HepG2 (cell line): ENCODE measurements around the gene ZNF442. TPM values are rescaled to one million over a fixed set of nuclear protein-coding genes. Genes with fewer than 3 reads are reported as not detected.

ENCODE experiments used
- ARHGAP35 ChIP-seq: sonication (generic); formaldehyde crosslinking; IDR thresholded peaks from 2 replicates; pipeline ENCODE4 v1.9.0; 2022; ENCODE audit warnings: mild to moderate bottlenecking, inconsistent platforms, moderate library complexity, missing genetic modification reagents, borderline replicate concordance
- DMAP1 ChIP-seq: IDR thresholded peaks from 2 replicates; pipeline ENCODE4 v1.6.1; 2016
- DMTF1 ChIP-seq: sonication (generic); formaldehyde crosslinking; IDR thresholded peaks from 2 replicates; pipeline ENCODE4 v1.4.0; 2020; ENCODE audit warnings: mild to moderate bottlenecking, missing genetic modification reagents
- DRAP1 ChIP-seq: IDR thresholded peaks from 2 replicates; pipeline ENCODE4 v1.6.1; 2016; ENCODE audit warnings: missing genetic modification reagents, missing compliant biosample characterization
- FOXP4 ChIP-seq: sonication (generic); formaldehyde crosslinking; IDR thresholded peaks from 2 replicates; pipeline ENCODE4 v1.4.0; 2020; ENCODE audit warnings: missing genetic modification reagents
- GATA4 ChIP-seq: sonication (generic); IDR thresholded peaks from 2 replicates; pipeline ENCODE4 v1.6.1; 2016; ENCODE audit warnings: antibody characterized with exemption, low read depth, borderline replicate concordance
- HNRNPLL ChIP-seq: fragments of 200-400 bp; formaldehyde crosslinking; IDR thresholded peaks from 2 replicates; pipeline ENCODE4 v1.6.1; 2017; ENCODE audit warnings: mild to moderate bottlenecking, low read depth, low read length; ENCODE audit not compliant: poor library complexity, severe bottlenecking
- MLX ChIP-seq: IDR thresholded peaks from 2 replicates; pipeline ENCODE4 v1.6.1; 2016
- NR2F2 ChIP-seq: IDR thresholded peaks from 2 replicates; pipeline ENCODE4 v1.6.1; 2012; ENCODE audit warnings: low read depth, inconsistent platforms, borderline replicate concordance
- PHF20 ChIP-seq: sonication (generic); formaldehyde crosslinking; IDR thresholded peaks from 2 replicates; pipeline ENCODE4 v1.5.0; 2020; ENCODE audit warnings: mild to moderate bottlenecking, missing genetic modification reagents
- PLSCR1 ChIP-seq: sonication (generic); formaldehyde crosslinking; IDR thresholded peaks from 2 replicates; pipeline ENCODE4 v1.5.0; 2020; ENCODE audit warnings: missing genetic modification reagents, mild to moderate bottlenecking, borderline replicate concordance
- RBM39 ChIP-seq: fragments of 200-400 bp; formaldehyde crosslinking; IDR thresholded peaks from one replicate; pipeline ENCODE4 v1.6.1; 2018; ENCODE audit warnings: antibody characterized with exemption, mild to moderate bottlenecking, low read depth, low read length; ENCODE audit not compliant: poor library complexity, severe bottlenecking
- SOX5 ChIP-seq: IDR thresholded peaks from 2 replicates; pipeline ENCODE4 v1.6.1; 2016; ENCODE audit warnings: borderline replicate concordance
- SP140L ChIP-seq: sonication (generic); formaldehyde crosslinking; IDR thresholded peaks from 2 replicates; pipeline ENCODE4 v1.4.0; 2020; ENCODE audit warnings: missing genetic modification reagents, borderline replicate concordance
- SSRP1 ChIP-seq: IDR thresholded peaks from 2 replicates; pipeline ENCODE4 v1.6.1; 2016; ENCODE audit warnings: control low read depth
- THRA ChIP-seq: sonication (generic); formaldehyde crosslinking; IDR thresholded peaks from 2 replicates; pipeline ENCODE4 v1.4.0; 2020; ENCODE audit warnings: missing genetic modification reagents, borderline replicate concordance
- TOPORS ChIP-seq: sonication (generic); formaldehyde crosslinking; IDR thresholded peaks from 2 replicates; pipeline ENCODE4 v1.8.0; 2023; ENCODE audit warnings: mild to moderate bottlenecking, missing genetic modification reagents
- ZC3H13 ChIP-seq: sonication (generic); formaldehyde crosslinking; IDR thresholded peaks from 2 replicates; pipeline ENCODE4 v1.8.1; 2023; ENCODE audit warnings: mild to moderate bottlenecking, missing genetic modification reagents, moderate library complexity
- ZFY ChIP-seq: sonication (generic); formaldehyde crosslinking; IDR thresholded peaks from 2 replicates; pipeline ENCODE4 v1.4.0; 2020; ENCODE audit warnings: missing genetic modification reagents
- ZNF17 ChIP-seq: sonication (generic); formaldehyde crosslinking; IDR thresholded peaks from 2 replicates; pipeline ENCODE4 v1.5.0; 2020; ENCODE audit warnings: mild to moderate bottlenecking, missing genetic modification reagents
- ZNF564 ChIP-seq: sonication (generic); formaldehyde crosslinking; IDR thresholded peaks from 2 replicates; pipeline ENCODE4 v1.8.1; 2023; ENCODE audit warnings: mild to moderate bottlenecking, missing genetic modification reagents
- ZNF572 ChIP-seq: sonication (generic); formaldehyde crosslinking; IDR thresholded peaks from 2 replicates; pipeline ENCODE4 v1.5.1; 2020; ENCODE audit warnings: mild to moderate bottlenecking, missing genetic modification reagents
- ZNF644 ChIP-seq: IDR thresholded peaks from 2 replicates; pipeline ENCODE4 v1.6.1; 2016; ENCODE audit warnings: low read depth
- ZNF747 ChIP-seq: sonication (generic); formaldehyde crosslinking; IDR thresholded peaks from 2 replicates; pipeline ENCODE4 v1.8.1; 2023; ENCODE audit warnings: missing genetic modification reagents, mild to moderate bottlenecking, borderline replicate concordance
- ZSCAN25 ChIP-seq: sonication (generic); formaldehyde crosslinking; IDR thresholded peaks from 2 replicates; pipeline ENCODE4 v1.8.0; 2022; ENCODE audit warnings: mild to moderate bottlenecking, missing genetic modification reagents
- polyA plus RNA-seq, 8 experiments: library from polyadenylated mRNA; depleted of rRNA in 3 of 8; stranded (reverse) in 7 of 8; unstranded in 1 of 8; fragments of >200 nt; fragmentation: Illumina TruSeq in 4 of 8; extraction: Trizol in 4 of 8; gene quantifications; 2 replicates each; pipeline versions ENCODE4 v1.2.1 to v1.2.3, GENCODE V29; 2011 to 2016; ENCODE audit warnings: low read depth in 4 of 8, missing spikeins in 1 of 8, mixed read lengths in 1 of 8; ENCODE audit not compliant: insufficient read depth in 1 of 8
- total RNA-seq, 5 experiments: library from RNA; depleted of rRNA; stranded (reverse); fragments of >200 nt; fragmentation: Illumina TruSeq; extraction: Trizol; gene quantifications; 2 replicates each; pipeline ENCODE4 v1.2.3, GENCODE V29; 2016; ENCODE audit warnings: low read depth in 1 of 5

ZNF442 gene
- total and polyA plus RNA-seq, 2 of the 13 experiments (the other 11 are each of a cell fraction or from before 2014, with no cell fraction given), result 1.0 to 6.0 TPM

GRCh38 chr19:12325690-12326089, 39.8 kb downstream of the ZNF442 start (continued):
- TF ChIP-seq FOXP4 (CRISPR knock-in tag) (peak; percentile 81), ZNF747 (CRISPR knock-in tag) (no peak), PLSCR1 (no peak), RBM39 (no peak), HNRNPLL (no peak), ARHGAP35 (CRISPR knock-in tag) (no peak), ZSCAN25 (CRISPR knock-in tag) (no peak), TOPORS (CRISPR knock-in tag) (no peak), DMAP1 (CRISPR knock-in tag) (no peak), DMTF1 (CRISPR knock-in tag) (no peak), PHF20 (CRISPR knock-in tag) (no peak), NR2F2 (peak; percentile 54; the same call in 1 of the 2 replicates), ZNF564 (CRISPR knock-in tag) (no peak), ZNF644 (no peak), SOX5 (CRISPR knock-in tag) (peak; percentile 71; the same call in 1 of the 2 replicates), ZNF17 (CRISPR knock-in tag) (no peak), SSRP1 (CRISPR knock-in tag) (no peak), THRA (CRISPR knock-in tag) (peak; percentile 55; the same call in 1 of the 2 replicates), SP140L (CRISPR knock-in tag) (no peak), ZNF572 (CRISPR knock-in tag) (no peak), ZFY (CRISPR knock-in tag) (no peak), MLX (CRISPR knock-in tag) (no peak), GATA4 (peak; percentile 73; the same call in 1 of the 2 replicates), ZC3H13 (CRISPR knock-in tag) (no peak), DRAP1 (0 out of 2 replicates have a peak, but pooled peaks have one; percentile 24)
